Suprapubic skin (tissue), 4 donors: ENCODE data around the gene ABHD3. TPM values are rescaled to one million over a fixed set of nuclear protein-coding genes. Genes with fewer than 3 reads are reported as not detected.

Experiments
- DNase-seq, 2 donors: peaks; one replicate each; pipeline ENCODE4 v3.0.0-alpha.2; 2019; ENCODE audit warnings: low spot score in 2 of 2
- H3K27ac ChIP-seq: fragments of 200-600 bp; sonication (generic); one replicate; pipeline ENCODE4 v1.5.1; 2019
- H3K27me3 ChIP-seq: fragments of 200-600 bp; sonication (generic); one replicate; pipeline ENCODE4 v1.5.1; 2019
- H3K36me3 ChIP-seq: fragments of 200-600 bp; sonication (generic); one replicate; pipeline ENCODE4 v1.5.1; 2019
- H3K4me1 ChIP-seq: fragments of 200-600 bp; sonication (generic); one replicate; pipeline ENCODE4 v1.5.1; 2019
- H3K4me3 ChIP-seq: fragments of 200-600 bp; sonication (generic); one replicate; pipeline ENCODE4 v1.5.1; 2019; ENCODE audit warnings: mild to moderate bottlenecking
- H3K9me3 ChIP-seq: fragments of 200-600 bp; sonication (generic); one replicate; pipeline ENCODE4 v1.5.1; 2019
- EP300 ChIP-seq: sonication (generic); formaldehyde crosslinking; IDR thresholded peaks from one replicate; pipeline ENCODE4 v1.6.1; 2017; ENCODE audit warnings: antibody characterized with exemption
- POLR2A ChIP-seq, 2 donors: fragments of 450-650 bp; IDR thresholded peaks; one replicate each; pipeline ENCODE4 v1.6.1; 2017; ENCODE audit warnings: antibody characterized with exemption in 2 of 2, mild to moderate bottlenecking in 2 of 2, moderate library complexity in 2 of 2
- POLR2AphosphoS5 ChIP-seq, 3 donors: sonication (generic); formaldehyde crosslinking; IDR thresholded peaks; one replicate each; pipeline ENCODE4 v1.6.1; 2017; ENCODE audit warnings: antibody characterized with exemption in 3 of 3
- WGBS: methylation state at CpG from one replicate; pipeline ENCODE4 v1.1.5; 2018; 5-methylcytosine and 5-hydroxymethylcytosine counted together
- total RNA-seq, 4 donors: library from RNA; depleted of rRNA; stranded (reverse); fragments of >200 nt; gene quantifications; one replicate each; pipeline ENCODE4 v1.1.0, GENCODE V29; 2016
- TF ChIP-seq, protein P1 (sequence below), 2 donors: fragments of 200-600 bp in 1 of 2; fragments of 450-650 bp in 1 of 2; sonication (generic) in 1 of 2; IDR thresholded peaks; one replicate each; pipeline ENCODE4 v1.5.1; 2016 to 2019; ENCODE audit warnings: antibody characterized with exemption in 2 of 2, mild to moderate bottlenecking in 1 of 2, moderate library complexity in 1 of 2

Gene ABHD3
- total RNA-seq, 4 donors from 2014 or later = 4.7 to 18.5 (median 6.8) TPM

DNA sequence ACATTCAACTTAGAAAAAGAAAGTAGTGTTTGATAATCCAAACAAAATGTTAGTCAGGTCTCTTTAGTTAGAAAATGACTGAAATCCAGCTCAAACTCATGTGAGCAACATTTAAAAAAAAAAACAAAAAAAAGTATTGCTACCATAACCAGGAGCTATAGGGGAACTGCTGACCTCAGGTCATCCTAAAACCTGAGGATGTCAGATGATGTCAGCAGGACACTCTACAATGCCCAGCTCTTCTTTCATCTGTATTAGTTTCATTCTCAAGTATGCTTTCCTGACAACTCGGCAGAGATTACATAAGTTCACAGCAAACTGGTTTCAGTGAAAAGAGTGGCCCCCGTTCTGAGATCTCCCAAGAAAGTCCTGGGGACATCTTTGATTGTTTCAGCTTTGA, 99.9 kb downstream of the ABHD3 start:
- no peaks in the 10 kb centered on the region for H3K9me3 ChIP-seq
- DNase-seq = no peak
- no peak overlapping the region for H3K27ac ChIP-seq
- H3K4me3 ChIP-seq = no peak overlapping the region
- 39% methylated on average over 2 of the region's 2 CpGs for WGBS
- TF ChIP-seq, protein P1, sequence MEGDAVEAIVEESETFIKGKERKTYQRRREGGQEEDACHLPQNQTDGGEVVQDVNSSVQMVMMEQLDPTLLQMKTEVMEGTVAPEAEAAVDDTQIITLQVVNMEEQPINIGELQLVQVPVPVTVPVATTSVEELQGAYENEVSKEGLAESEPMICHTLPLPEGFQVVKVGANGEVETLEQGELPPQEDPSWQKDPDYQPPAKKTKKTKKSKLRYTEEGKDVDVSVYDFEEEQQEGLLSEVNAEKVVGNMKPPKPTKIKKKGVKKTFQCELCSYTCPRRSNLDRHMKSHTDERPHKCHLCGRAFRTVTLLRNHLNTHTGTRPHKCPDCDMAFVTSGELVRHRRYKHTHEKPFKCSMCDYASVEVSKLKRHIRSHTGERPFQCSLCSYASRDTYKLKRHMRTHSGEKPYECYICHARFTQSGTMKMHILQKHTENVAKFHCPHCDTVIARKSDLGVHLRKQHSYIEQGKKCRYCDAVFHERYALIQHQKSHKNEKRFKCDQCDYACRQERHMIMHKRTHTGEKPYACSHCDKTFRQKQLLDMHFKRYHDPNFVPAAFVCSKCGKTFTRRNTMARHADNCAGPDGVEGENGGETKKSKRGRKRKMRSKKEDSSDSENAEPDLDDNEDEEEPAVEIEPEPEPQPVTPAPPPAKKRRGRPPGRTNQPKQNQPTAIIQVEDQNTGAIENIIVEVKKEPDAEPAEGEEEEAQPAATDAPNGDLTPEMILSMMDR (IDR thresholded peaks at IDR 0.05) = no peak
- no peak for TF ChIP-seq EP300
- no peak for TF ChIP-seq POLR2A (IDR thresholded peaks at IDR 0.05)
- TF ChIP-seq POLR2AphosphoS5 (IDR thresholded peaks at IDR 0.05) = no peak
- peaks cover 4% of the 10 kb centered on the region for H3K4me1 ChIP-seq
- H3K27me3 ChIP-seq = no peaks in the 10 kb centered on the region
- no peaks in the 10 kb centered on the region for H3K36me3 ChIP-seq

DNA sequence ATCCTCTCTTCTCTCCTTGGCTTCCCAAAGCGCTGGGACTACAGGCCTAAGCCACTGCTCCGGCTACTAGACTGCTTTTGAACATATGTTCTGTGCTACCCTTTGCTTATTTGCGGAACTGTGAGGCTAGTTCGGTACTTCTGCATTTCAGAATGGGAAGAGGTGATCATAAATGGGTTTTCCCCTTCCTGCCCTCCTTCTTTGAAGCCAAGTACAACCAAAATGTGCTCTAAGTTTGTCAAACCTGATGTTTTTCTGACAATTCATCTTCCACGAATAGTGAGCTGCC, 102.3 kb downstream of the ABHD3 start:
- Histone ChIP-seq H3K36me3 (no peaks in the 10 kb centered on the region), H3K4me1 (peaks cover 25% of the 10 kb centered on the region), H3K27me3 (no peaks in the 10 kb centered on the region), H3K4me3 (no peak overlapping the region), H3K27ac (no peak overlapping the region), H3K9me3 (no peaks in the 10 kb centered on the region)
- WGBS = 86% methylated on average over 5 of the region's 5 CpGs
- TF ChIP-seq, protein P1 (IDR thresholded peaks at IDR 0.05) = no peak
- TF ChIP-seq EP300 (no peak), POLR2A (IDR thresholded peaks at IDR 0.05) (no peak), POLR2AphosphoS5 (IDR thresholded peaks at IDR 0.05) (no peak)
- no peak for DNase-seq

Other genes with a start within 250 kb of the ABHD3 start
- 10 to 100 TPM; 15.9 to 23.5 (median 17.3) TPM for gene ESCO1, start 104.1 kb downstream of the ABHD3 start, total RNA-seq
- gene SNRPD1, start 92.5 kb downstream of the ABHD3 start, total RNA-seq = 1 to 10 TPM; 5.3 to 7.7 (median 6.5) TPM
- 10 to 100 TPM; 16.6 to 25.4 (median 24.1) TPM for gene MIB1, start 36.0 kb upstream of the ABHD3 start, total RNA-seq